Measurements from ENCODE around the gene TMSB10. TPM values are rescaled to one million over a fixed set of nuclear protein-coding genes. Genes with fewer than 3 reads are reported as not detected.
A peak's percentile ranks its signal among the peaks of the same experiment; 100 is the strongest.
"Not testable (repeated sequence)": the region's sequence is repeated elsewhere in the genome, so short reads cannot be mapped to it uniquely, and the experiment has no call there.

TMSB10 gene
- polyA plus RNA-seq, 6 donors from 2014 or later = 5,825 to 8,742 (median 6,750) TPM

DNA sequence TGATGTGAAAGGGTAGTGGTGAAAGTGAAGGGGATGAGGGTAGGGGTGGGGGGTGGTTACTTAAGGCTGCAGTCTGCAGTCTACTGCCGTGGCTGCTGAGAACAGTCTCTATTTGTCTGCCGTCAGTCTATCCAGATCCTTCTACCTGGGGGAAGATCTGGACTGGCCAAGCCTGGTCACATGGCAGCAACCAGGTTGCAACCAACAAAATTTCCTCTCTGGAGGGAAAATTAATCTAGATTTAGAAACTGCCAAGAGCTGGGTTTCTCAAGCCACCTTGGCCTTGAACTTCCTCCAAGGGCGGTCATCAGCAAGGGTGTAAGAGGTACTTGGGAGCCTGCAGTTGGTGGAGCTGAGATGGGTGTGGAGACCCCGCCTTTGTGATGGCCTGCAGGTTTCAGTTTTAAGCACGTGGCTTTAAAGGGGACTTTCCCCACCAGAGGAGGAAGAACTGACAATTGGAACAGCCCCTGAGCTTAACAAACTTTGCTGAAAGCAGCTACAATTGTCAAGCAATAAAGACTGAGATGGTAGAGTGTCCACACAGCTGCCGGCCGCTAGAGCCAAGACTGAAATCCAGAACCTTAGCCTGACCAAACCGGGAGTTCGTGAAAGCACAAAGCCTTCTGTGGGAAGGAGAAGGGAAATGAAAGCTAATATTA, 34.1 kb downstream of the TMSB10 start:
- DNase-seq (peak; percentile 83), ATAC-seq (ENCODE audit: low read depth in 2 of 2) (peak; percentile 96 to 97)
- Mint-ChIP-seq H3K4me1 (peaks cover 28 to 67% (median 37%) of the 10 kb centered on the region in 3 donors), H3K9me3 (no peaks in the 10 kb centered on the region), H3K36me3 (no peaks in the 10 kb centered on the region), H3K27ac (peak overlapping the region; percentile 99 to 100 (median 99)), H3K27me3 (no peaks in the 10 kb centered on the region), H3K4me3 (peak overlapping the region; percentile 70 to 93 (median 84))

DNA sequence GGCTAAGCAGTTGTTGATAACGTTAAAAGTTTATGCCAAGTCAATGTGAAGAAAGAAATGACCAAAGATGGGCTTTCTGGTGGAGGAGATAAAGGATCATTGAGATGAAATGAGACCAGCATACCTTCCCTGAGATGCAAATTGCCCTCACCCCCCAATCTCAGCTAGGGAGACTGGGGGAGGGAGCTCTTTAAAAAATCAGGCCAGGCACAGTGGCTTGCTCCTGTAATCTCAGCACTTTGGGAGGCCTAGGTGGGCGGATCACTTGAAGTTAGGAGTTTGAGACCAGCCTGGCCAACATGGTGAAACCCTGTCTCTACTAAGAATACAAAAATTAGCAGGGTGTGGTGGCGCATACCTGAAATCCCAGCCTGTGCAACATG, 34.6 kb downstream of the TMSB10 start:
- DNase-seq = no peak

DNA sequence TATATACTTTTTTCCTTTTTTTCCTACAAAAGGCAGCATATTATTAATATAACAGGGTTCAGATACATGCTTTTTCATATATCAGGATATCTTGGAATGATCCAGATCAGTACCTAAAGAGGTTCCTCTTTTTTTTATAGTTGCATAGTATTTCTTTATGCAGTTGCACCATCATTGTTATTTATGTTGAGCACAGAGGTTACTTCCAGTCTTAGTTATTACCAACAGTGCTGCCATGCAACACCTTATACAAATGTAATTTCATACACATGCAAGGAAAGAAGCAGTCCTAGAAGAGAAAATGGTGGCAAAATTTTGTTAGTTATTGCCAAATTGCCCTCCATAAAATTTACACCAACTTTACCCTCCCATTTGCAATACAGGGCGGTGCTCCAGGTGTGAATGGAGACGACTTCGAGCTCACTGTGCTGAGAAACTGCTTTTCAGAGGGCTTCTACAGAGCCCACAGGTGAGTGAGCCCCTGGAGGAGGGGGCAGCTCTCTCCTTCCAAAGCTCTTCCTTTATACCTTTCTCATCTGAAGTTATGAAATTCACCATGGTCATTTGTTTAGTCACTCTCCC, 35.5 kb downstream of the TMSB10 start:
- H3K27ac Mint-ChIP-seq = peak overlapping the region in 5 of 6 donors; percentile 34 to 99 (median 72)
- DNase-seq = no peak
- peaks cover 40 to 81% (median 51%) of the 10 kb centered on the region in 3 donors for H3K4me1 Mint-ChIP-seq

More for the DNA sequence above, 34.6 kb downstream of the TMSB10 start:
- Mint-ChIP-seq H3K4me3 (peak overlapping the region; percentile 70 to 93 (median 84)), H3K27ac (peak overlapping the region; percentile 99 to 100 (median 99)), H3K9me3 (no peaks in the 10 kb centered on the region), H3K36me3 (no peaks in the 10 kb centered on the region), H3K4me1 (peaks cover 33 to 72% (median 43%) of the 10 kb centered on the region in 3 donors), H3K27me3 (no peaks in the 10 kb centered on the region)
- ATAC-seq (ENCODE audit: low read depth in 2 of 2) = no peak

DNA sequence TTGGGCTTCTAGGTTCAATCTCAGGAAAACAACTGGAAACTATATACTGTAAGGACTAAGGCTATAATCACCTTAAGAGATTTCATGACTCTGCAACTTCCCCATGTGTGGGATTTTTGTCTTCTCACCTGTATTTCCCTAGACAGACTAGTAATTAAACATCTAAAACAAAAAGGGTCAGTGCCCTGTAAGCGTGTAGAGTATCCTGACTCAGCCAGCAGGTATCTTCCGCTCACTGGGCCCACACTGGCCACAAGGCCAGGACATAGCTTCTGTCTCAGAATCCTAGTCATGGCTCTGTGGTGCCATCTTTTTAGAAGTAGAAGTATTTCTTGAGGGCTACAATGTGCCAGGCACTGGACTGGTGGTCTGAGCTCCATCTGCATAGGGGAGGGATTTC, 36.7 kb downstream of the TMSB10 start:
- peaks cover 50 to 92% (median 61%) of the 10 kb centered on the region in 3 donors for H3K4me1 Mint-ChIP-seq
- no peaks in the 10 kb centered on the region for H3K27me3 Mint-ChIP-seq
- no peaks in the 10 kb centered on the region for H3K36me3 Mint-ChIP-seq
- DNase-seq (no peak), ATAC-seq (ENCODE audit: low read depth in 2 of 2) (no peak)
- H3K9me3 Mint-ChIP-seq = no peaks in the 10 kb centered on the region
- H3K27ac Mint-ChIP-seq = peak overlapping the region; percentile 50 to 95 (median 88)
- H3K4me3 Mint-ChIP-seq = peak overlapping the region in 1 of 8 donors; percentile 54

More for the DNA sequence above, 35.5 kb downstream of the TMSB10 start:
- Mint-ChIP-seq H3K9me3 (no peaks in the 10 kb centered on the region), H3K27me3 (no peaks in the 10 kb centered on the region), H3K36me3 (no peaks in the 10 kb centered on the region), H3K4me3 (peak overlapping the region in 1 of 8 donors; percentile 55)
- ATAC-seq (ENCODE audit: low read depth in 2 of 2) = no peak

DNA sequence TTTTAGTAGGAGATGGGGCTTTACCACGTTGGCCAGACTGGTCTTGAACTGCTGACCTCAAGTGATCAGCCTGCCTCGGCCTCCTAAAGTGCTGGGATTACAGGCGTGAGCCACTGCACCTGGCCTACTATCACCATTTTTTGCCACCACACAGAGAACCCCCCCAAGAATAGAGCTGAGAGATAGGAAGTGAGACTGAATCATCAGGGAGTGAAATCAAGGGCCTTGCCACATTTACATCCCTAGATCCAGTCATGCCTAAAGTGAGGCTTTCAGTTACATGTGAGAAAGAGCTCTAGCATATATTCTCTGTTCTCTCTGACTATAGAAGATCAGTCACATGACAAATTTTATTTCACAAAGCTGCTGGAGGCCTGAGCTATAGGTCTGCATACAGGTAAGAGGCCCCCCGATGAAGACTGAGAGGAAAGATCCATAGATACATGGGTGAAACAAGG, 37.5 kb downstream of the TMSB10 start:
- H3K4me3 Mint-ChIP-seq = peak overlapping the region in 4 of 8 donors; percentile 17 to 48 (median 33)
- no peaks in the 10 kb centered on the region for H3K9me3 Mint-ChIP-seq
- H3K36me3 Mint-ChIP-seq = no peaks in the 10 kb centered on the region
- peak in 1 of 2 donors; percentile 10 for ATAC-seq (ENCODE audit: low read depth in 2 of 2)
- no peaks in the 10 kb centered on the region for H3K27me3 Mint-ChIP-seq
- H3K4me1 Mint-ChIP-seq = peaks cover 50 to 92% (median 61%) of the 10 kb centered on the region in 3 donors
- peak overlapping the region; percentile 86 to 98 (median 94) for H3K27ac Mint-ChIP-seq
- peak; percentile 38 for DNase-seq

DNA sequence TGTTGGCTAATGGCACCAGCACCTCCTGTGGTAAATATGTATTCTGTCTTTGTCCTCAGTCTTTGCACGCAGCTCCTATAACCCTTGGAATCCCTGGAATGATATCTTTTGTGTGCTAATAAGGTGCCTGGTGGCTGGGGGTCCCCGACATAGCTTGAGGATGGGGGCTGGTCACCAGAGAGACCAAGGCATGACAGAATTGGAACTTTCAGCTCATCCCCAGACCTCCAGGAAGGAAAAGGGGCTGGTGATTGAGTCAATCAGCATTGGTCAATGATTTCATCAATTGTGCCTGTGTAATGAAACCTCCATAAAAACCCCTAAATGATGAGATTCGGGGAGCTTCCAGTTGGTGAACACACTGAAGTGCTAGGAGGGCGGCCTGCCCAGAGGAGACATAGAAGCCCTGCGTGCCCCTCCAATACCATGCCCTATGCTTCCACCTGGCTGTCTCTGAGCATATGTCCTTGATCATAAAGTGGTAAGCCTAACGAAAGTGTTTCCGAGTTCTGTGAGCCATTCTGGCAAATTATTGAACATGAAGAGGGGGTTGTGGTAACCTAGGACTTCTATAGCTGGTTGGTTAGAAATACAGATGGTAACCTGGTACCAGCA, 38.9 kb downstream of the TMSB10 start:
- Mint-ChIP-seq H3K9me3 (no peaks in the 10 kb centered on the region), H3K27ac (peak overlapping the region; percentile 8 to 92 (median 88)), H3K4me3 (peak overlapping the region in 5 of 8 donors; percentile 21 to 91 (median 38)), H3K36me3 (no peaks in the 10 kb centered on the region), H3K4me1 (peaks cover 46 to 78% (median 56%) of the 10 kb centered on the region in 3 donors), H3K27me3 (no peaks in the 10 kb centered on the region)
- ATAC-seq (ENCODE audit: low read depth in 2 of 2) = no peak
- no peak for DNase-seq

DNA sequence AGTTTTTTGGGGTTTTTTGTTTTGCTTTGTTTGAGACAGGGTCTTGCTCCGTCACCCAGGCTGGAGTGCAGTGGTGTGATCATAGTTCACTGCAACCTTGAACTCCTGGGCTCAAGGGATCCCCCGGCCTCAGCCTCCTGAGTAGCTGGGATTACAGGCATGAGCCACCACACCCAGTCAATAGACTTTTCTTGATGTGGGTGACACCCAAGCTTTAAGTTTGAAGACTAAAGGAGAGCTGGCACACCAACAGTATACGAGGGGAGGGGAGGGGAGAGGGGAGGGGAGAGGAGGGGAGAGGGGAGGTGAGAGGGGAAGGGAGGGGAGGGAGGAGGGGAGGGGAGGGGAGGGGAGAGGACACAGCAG, 40.4 kb downstream of the TMSB10 start:
- H3K36me3 Mint-ChIP-seq; H3K27me3 Mint-ChIP-seq; ATAC-seq (ENCODE audit: low read depth in 2 of 2); H3K9me3 Mint-ChIP-seq; DNase-seq: not testable (repeated sequence)
- Mint-ChIP-seq H3K4me3 (peak overlapping the region in 7 of 8 donors; percentile 52 to 91 (median 79)), H3K27ac (peak overlapping the region; percentile 84 to 97 (median 90)), H3K4me1 (peaks cover 40 to 65% (median 48%) of the 10 kb centered on the region in 3 donors)

DNA sequence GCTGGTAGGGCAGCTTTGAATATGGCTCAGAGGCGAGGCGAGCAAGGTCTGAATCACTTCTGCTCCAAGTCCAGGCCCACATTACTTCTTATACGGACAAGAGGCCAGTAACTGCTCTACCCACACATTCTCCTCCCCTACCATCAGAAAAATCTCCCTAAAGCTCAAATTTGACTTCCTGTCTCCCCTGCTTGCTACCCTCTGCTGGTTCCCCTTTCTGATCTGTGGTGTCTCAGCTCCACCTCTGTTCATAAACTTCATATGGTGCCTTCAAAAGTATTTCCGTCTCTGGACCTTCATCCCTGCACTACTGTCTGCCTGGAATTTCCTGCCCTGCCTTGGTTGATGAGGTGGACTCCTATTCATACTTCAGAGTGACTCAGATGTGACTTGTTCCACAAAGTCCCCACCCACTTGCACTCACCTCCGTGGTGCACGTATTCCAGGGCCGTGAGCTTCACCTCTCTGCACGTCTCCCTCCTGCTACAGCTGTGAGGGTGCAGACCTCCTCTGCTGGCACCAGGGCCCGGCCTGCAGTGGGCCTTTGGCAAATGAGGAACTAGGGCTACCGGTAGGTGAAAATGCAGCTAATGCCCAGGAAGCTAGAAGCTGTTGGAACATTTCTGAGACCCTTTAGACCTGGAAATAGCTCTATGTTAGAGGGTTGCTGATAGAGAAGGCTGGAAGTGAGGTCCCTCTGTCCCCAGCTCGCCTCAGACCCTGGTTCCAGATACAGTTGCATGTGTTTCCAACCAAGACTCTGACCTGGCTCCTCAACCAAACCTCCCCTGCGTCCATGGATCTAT, 41.0 kb downstream of the TMSB10 start:
- DNase-seq (peak; percentile 69), ATAC-seq (ENCODE audit: low read depth in 2 of 2) (peak; percentile 89 to 91)
- H3K27me3 Mint-ChIP-seq = no peaks in the 10 kb centered on the region
- no peaks in the 10 kb centered on the region for H3K9me3 Mint-ChIP-seq
- H3K4me1 Mint-ChIP-seq = peaks cover 44 to 59% (median 48%) of the 10 kb centered on the region in 3 donors
- no peaks in the 10 kb centered on the region for H3K36me3 Mint-ChIP-seq
- peak overlapping the region; percentile 52 to 91 (median 79) for H3K4me3 Mint-ChIP-seq
- H3K27ac Mint-ChIP-seq = peak overlapping the region; percentile 84 to 97 (median 88)

DNA sequence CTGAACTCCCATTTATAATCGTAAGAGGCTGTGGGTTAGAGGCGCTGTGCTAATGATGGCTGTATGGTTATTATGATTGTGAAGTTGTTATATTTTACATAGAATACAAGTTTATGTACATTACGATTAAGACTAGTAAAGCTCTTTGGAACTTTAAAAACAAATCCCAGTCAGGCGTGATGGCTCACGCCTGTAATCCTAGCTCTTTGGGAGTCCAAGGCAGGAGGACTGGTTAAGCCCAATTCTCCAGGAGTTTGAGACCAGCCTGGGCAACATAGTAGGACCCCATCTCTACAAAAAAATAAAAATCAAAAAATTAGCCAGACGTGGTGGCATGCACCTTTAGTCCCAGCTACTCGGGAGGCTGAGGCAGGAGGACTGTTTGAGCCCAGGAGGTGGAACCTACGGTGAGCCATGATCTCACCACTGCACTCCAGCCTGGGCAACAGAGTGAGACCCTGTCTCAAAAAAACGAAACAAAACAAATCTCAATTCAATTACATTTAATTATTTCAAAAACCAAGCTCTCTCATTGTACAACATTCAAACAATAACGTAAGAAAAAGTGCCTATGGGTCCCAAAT, 41.6 kb downstream of the TMSB10 start:
- ATAC-seq (ENCODE audit: low read depth in 2 of 2) (no peak), DNase-seq (no peak)
- no peaks in the 10 kb centered on the region for H3K36me3 Mint-ChIP-seq
- no peaks in the 10 kb centered on the region for H3K9me3 Mint-ChIP-seq
- peak overlapping the region in 6 of 8 donors; percentile 52 to 91 (median 82) for H3K4me3 Mint-ChIP-seq
- peak overlapping the region; percentile 84 to 97 (median 88) for H3K27ac Mint-ChIP-seq
- H3K4me1 Mint-ChIP-seq = peaks cover 44 to 52% (median 46%) of the 10 kb centered on the region in 3 donors
- H3K27me3 Mint-ChIP-seq = no peaks in the 10 kb centered on the region

DNA sequence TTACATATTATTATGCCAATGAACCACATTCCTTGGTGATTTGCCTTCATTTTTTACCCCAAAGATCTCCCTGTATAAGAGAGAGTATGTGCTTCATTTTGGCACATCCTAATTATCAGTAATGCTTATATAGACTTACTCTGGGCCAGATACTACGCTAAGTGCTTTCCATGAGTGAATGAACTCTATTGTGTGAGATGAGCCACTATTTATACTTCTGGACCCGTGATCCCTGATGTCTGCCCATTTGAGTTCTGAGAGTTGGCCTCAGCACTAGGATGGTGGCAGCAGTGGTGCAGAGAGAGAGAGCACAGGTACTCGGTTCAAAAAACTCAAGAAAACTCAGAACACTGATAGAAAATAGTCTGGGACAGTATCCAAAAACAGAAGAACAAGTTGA, 48.1 kb downstream of the TMSB10 start:
- Mint-ChIP-seq H3K9me3 (no peaks in the 10 kb centered on the region), H3K36me3 (no peaks in the 10 kb centered on the region), H3K4me3 (no peak overlapping the region), H3K27me3 (no peaks in the 10 kb centered on the region), H3K4me1 (peaks cover 0 to 20% (median 15%) of the 10 kb centered on the region in 3 donors), H3K27ac (peak overlapping the region in 2 of 6 donors; percentile 52 to 68)
- DNase-seq = no peak
- no peak for ATAC-seq (ENCODE audit: low read depth in 2 of 2)

DNA sequence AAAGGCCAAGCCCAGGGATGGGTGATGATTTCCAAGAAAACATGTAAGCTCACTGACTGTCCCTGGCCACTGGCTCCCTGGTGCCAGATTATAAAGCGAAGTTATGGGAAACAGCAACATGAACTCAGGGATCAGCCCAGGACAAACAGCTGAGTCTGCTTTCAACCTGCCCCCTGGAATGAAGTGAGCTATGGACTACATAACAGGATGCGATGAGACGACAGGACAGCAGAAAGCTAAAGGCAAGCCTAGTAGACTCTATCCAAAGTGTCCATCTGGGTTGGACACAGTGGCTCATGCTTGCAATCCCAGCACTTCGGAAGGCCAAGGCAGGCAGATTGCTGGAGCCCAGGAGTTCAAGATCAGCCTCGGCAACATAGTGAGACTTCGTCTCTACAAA, 48.9 kb downstream of the TMSB10 start:
- ATAC-seq (ENCODE audit: low read depth in 2 of 2) = no peak
- Mint-ChIP-seq H3K36me3 (no peaks in the 10 kb centered on the region), H3K27ac (peak overlapping the region in 2 of 6 donors; percentile 19 to 68), H3K9me3 (no peaks in the 10 kb centered on the region), H3K27me3 (no peaks in the 10 kb centered on the region), H3K4me3 (no peak overlapping the region), H3K4me1 (peaks cover 5 to 22% (median 22%) of the 10 kb centered on the region in 3 donors)
- no peak for DNase-seq

Data from naive B cell (primary cell).